ENCODE results near the gene FXYD5. TPM values are rescaled to one million over a fixed set of nuclear protein-coding genes. Genes with fewer than 3 reads are reported as not detected.

FXYD5 gene, protein sequence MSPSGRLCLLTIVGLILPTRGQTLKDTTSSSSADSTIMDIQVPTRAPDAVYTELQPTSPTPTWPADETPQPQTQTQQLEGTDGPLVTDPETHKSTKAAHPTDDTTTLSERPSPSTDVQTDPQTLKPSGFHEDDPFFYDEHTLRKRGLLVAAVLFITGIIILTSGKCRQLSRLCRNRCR
- total RNA-seq = 100 to 1,000 TPM; 272 to 275 TPM

DNA sequence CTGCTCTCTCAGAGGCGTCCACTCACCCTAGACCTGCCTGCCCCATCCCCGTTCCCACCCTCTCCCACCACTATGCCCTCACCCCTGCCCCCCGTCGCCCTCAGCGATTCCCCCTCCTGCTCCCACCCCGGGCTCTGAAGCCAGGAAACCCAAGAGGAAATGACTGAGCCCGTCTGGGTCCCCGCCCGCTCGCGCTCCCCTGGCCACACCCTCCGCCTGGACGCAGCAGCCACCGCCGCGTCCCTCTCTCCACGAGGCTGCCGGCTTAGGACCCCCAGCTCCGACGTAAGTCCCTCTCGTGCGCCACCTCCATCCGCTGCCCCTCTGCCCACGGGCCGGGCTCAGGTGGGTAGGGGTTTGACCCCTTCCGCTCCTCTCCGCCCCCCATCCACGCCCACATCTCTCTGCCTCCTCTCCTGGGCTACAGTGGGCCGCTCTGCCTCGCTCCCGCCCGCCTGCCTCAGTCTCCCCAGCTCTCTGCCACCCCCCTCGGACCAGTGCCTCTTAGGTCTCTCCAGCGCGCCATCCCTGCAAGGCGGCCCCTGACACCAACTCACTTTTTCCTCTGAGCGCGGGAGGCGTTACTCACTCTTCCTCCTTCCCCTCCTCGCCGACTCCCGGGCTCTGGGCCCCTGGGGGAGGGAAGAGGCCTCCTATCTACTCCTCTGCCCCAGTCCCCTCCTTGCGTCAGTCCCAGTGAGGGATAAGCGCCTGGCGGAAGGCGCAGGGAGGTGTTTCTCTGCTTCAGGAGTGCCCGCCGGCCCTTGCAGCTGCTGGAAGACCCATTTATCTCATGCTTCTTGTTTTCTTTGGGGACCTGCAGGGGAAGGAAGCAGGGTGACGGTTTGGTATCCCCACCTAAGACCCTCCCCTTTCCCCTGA, at the start of gene FXYD5:
Gene FXYD5, plus strand, starts transcription at position 211 of the 882 bp plus-strand sequence. CDS start 816 bp downstream, outside the sequence.
- peaks cover 41% of the 10 kb centered on the region for H3K4me1 Mint-ChIP-seq
- H3K4me3 Mint-ChIP-seq = peak within 1 kb of the TSS; percentile 97
- H3K36me3 Mint-ChIP-seq = peaks cover 44% of the 10 kb centered on the region
- DNase-seq = peak; percentile 86
- H3K27me3 Mint-ChIP-seq = no peaks in the 10 kb centered on the region
- peak within 1 kb of the TSS; percentile 99 for H3K27ac Mint-ChIP-seq
- no peaks in the 10 kb centered on the region for H3K9me3 Mint-ChIP-seq

DNA sequence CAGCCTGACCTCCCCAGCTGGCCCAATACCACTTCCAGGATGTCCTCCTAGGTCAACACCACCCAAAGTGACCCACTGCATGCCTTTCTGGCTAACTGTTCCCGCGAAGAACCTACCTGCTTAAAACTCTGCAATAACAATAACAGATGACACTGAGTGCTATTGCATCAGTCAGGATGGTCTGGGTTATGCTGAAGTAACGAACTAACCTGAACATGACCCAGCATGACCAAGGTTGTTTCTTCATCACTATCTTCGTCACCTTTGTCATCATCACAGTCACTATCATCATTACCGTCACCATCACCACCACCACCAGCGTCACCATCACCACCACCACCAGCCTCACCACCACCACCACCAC, 49.5 kb upstream of the FXYD5 start:
- Mint-ChIP-seq H3K36me3 (peaks cover 2% of the 10 kb centered on the region), H3K27me3 (no peaks in the 10 kb centered on the region), H3K27ac (no peak overlapping the region), H3K4me1 (peaks cover 5% of the 10 kb centered on the region), H3K4me3 (no peak overlapping the region), H3K9me3 (no peaks in the 10 kb centered on the region)
- no peak for DNase-seq

DNA sequence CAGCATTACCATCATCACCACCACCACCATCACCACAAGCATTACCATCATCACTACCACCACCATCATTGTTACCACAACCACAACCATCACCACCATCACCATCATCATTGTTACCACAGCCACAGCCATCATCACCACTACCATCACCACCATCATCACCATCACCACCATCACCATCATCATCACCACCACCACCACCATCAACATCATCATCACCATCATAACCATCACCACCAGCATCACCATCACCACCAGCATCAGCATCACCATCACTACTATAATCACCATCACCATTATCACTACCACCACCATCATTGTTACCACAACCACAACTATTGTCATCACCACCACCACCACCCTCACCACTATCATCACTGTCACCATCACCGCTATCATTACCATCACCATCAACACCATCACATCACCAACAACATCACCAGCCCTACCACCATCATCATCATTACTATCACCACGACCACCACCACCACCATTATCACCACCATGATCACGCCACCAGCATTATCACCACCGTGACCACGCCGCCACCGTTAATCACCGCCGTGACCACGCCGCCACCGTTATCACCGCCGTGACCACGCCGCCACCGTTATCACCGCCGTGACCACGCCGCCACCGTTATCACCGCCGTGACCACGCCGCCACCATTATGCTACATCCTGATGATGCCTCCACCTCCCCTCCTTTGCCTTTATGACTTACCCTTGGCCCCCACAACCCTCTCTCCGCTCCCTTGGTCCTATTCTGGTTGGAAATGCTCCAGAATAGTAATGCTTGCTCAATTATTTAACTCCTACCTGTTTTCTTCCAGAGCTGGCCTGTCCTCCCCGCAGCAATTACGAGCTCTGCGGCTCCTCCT, 48.9 kb upstream of the FXYD5 start:
- H3K4me1 Mint-ChIP-seq = peaks cover 5% of the 10 kb centered on the region
- no peaks in the 10 kb centered on the region for H3K9me3 Mint-ChIP-seq
- DNase-seq = no peak
- no peaks in the 10 kb centered on the region for H3K27me3 Mint-ChIP-seq
- peaks cover 2% of the 10 kb centered on the region for H3K36me3 Mint-ChIP-seq
- no peak overlapping the region for H3K27ac Mint-ChIP-seq
- H3K4me3 Mint-ChIP-seq = no peak overlapping the region

DNA sequence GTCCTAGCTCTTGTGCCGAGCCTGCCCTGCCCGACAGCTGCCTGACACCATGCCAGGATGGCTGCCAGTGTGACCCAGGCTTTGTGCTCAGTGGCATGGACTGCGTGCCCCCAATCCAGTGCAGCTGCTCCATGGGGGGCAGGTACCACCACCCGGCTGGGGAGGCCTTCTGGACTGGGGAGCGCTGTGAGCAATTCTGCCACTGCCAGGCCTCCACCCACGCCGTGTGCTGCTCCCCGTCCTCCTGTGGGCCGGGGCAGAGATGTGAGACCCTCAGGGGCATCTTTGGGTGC, 48.3 kb upstream of the FXYD5 start:
- Mint-ChIP-seq H3K4me1 (peaks cover 5% of the 10 kb centered on the region), H3K9me3 (no peaks in the 10 kb centered on the region)

DNA sequence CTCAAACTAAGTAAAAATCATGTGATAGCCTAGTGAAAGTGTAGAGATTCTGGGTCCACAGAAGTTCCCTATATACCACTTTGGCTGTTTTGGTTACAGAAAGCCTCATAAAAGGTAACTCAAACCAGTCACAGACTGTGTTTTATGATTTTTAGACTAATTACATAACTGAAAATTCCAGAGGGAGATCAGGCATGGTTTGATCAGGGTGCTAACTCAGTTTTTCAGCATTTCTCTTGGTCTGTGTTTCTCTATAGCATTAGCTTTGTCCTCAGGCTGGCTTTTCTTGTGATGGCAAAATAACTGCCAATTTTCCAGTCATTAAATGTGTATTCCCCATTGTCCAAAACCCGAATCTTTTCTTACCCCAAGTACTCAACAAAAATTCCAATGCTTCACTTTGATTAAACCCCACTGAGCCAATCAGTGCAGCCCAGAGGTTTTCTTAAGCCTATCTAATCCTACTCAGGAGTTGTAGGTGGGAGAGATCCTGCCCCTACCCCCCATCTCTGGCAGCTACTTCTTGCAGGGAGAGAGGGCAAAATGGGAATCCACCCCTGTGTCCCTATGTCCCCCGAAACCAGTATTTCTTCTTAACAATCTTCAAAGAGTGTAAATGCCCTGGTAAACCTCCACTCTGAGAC, 47.5 kb upstream of the FXYD5 start:
- no peak for DNase-seq
- Mint-ChIP-seq H3K27ac (no peak overlapping the region), H3K4me3 (no peak overlapping the region), H3K4me1 (peaks cover 5% of the 10 kb centered on the region), H3K27me3 (no peaks in the 10 kb centered on the region), H3K9me3 (no peaks in the 10 kb centered on the region), H3K36me3 (peaks cover 2% of the 10 kb centered on the region)

More for the DNA sequence above, 48.3 kb upstream of the FXYD5 start:
- no peaks in the 10 kb centered on the region for H3K27me3 Mint-ChIP-seq
- H3K4me3 Mint-ChIP-seq = no peak overlapping the region
- DNase-seq = no peak
- peak overlapping the region; percentile 43 for H3K27ac Mint-ChIP-seq
- H3K36me3 Mint-ChIP-seq = peaks cover 2% of the 10 kb centered on the region

DNA sequence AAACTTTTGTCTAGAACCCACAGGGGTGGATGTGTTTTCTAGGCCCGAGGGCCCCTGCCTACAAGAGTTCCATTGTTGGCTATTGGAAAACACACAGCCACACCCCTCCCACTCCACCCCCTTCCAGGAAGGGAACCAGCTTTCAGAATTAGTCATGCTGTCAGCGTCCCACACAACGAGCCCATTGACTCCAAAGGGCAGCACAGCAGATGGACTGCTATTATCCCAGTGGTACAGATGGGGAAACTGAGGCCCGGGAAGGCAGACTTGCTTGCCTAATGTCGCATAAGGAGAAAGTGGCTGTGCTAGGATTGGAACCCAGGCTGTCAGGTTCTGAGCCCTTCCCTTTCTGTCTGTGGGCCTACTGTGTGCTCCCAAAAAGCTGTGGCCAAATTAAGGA, 47.0 kb upstream of the FXYD5 start:
- Mint-ChIP-seq H3K36me3 (peaks cover 2% of the 10 kb centered on the region), H3K27me3 (no peaks in the 10 kb centered on the region), H3K4me1 (peaks cover 5% of the 10 kb centered on the region), H3K27ac (no peak overlapping the region), H3K4me3 (no peak overlapping the region), H3K9me3 (no peaks in the 10 kb centered on the region)
- DNase-seq = no peak

DNA sequence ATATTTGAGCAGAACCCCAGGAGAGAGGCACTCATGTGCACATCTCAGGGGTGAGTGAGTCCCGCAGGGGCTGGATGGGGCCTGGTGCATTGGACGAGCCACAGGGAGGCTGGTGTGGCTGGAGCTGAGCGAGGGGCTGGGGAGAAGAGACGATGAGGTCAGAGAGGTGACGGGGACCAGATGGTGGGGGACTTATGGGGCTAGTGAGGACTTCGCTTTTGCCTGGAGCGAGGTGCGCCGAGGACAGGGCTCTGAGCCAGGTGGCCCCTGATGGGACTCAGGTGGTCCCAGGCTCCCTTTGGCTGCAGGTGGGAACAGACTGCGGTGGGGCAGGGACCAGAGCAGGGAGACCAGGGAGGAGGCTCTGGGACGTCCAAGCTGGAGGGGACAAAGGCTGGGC, 45.8 kb upstream of the FXYD5 start:
- peaks cover 2% of the 10 kb centered on the region for H3K36me3 Mint-ChIP-seq
- no peaks in the 10 kb centered on the region for H3K27me3 Mint-ChIP-seq
- H3K9me3 Mint-ChIP-seq = no peaks in the 10 kb centered on the region

DNA sequence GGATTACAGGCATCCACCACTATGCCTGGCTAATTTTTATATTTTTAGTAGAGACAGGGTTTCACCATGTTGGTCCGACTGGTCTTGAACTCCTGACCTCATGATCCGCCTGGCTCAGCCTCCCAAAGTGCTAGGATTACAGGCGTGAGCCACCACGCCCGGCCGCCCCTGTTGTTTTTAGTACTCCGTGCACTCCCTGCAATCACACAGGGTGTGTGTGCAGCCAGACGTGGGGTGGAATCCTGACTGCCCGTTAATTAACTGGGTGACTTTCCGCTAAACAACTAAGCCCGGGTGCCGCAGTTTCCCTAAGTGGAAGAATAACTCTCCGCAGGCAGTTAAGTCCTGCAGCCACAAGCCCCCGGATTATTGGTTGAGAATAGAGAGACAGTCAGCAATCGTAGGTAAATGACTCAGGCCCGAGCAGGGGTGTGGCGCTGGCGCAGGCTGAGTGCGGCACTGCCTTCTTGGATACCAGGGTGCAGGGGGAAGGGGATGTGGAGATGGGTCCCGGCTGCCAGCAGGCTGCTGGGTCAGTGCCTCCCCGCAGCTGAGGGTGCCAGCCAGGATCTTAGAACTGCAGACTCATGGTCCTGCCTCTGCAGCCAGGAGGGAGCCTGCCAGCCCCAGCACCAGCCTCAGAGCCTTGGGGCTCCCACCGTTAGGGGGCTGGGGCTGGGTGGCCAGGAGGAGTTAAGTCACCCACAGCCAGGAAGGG, 45.0 kb upstream of the FXYD5 start:
- H3K27ac Mint-ChIP-seq = no peak overlapping the region
- no peaks in the 10 kb centered on the region for H3K27me3 Mint-ChIP-seq
- DNase-seq = no peak
- peaks cover 2% of the 10 kb centered on the region for H3K36me3 Mint-ChIP-seq
- H3K9me3 Mint-ChIP-seq = no peaks in the 10 kb centered on the region
- no peak overlapping the region for H3K4me3 Mint-ChIP-seq
- H3K4me1 Mint-ChIP-seq = peaks cover 7% of the 10 kb centered on the region

More for the DNA sequence above, 45.8 kb upstream of the FXYD5 start:
- Mint-ChIP-seq H3K27ac (no peak overlapping the region), H3K4me1 (peaks cover 5% of the 10 kb centered on the region), H3K4me3 (no peak overlapping the region)
- DNase-seq = no peak

DNA sequence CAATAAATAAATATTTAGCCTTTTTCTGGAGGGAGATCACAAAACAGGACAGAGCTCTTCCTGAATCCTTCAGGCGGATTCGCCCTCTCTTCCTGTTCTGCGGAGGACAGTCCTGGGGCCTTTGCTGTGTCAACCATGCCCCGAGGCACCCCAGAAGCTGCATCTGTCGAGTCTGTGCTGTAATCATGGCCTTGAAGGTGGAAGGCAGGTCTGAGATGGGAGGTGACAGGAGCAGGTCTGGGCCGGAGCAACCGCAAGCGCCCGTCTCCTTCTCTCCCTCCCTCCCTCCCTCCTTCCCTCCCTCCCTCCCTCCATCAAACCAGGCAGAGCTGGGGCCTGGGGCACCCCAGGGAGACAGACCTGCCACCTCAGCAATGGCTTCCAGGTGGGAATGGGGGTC, 43.6 kb upstream of the FXYD5 start:
- H3K27me3 Mint-ChIP-seq = no peaks in the 10 kb centered on the region
- peaks cover 1% of the 10 kb centered on the region for H3K36me3 Mint-ChIP-seq

DNA sequence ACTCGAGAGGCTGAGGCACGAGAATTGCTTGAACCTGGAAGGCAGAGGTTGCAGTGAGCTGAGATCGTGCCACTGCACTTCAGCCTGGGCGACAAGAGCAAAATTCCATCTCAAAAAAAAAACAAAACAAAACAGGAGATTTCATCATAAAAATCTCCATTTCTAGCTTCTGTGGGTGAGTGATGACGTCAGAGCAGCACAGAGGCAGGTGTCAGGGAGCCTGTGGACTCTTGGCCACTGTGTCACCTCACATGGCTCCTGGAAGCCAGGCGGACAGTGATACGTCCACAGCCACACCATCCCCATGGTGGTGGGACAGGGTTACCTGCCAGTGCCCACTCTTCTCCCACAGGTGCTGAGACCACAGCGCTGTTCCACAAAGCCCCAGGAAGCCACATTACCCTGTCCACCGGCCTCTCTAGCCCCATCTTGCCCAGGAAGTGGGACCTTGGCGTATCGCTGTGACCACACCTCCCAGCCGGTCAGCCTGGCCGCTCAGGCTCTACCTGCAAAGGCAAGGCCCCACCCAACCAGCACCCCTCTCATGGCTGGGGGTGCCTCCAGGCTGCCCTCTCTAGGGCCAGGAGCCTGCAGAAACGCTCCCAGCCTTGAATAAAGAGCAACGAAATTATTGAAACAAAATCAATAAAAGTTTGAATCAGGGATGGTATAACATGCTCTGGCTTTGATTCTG, 41.4 kb upstream of the FXYD5 start:
- Mint-ChIP-seq H3K36me3 (no peaks in the 10 kb centered on the region), H3K9me3 (no peaks in the 10 kb centered on the region)

More for the DNA sequence above, 43.6 kb upstream of the FXYD5 start:
- Mint-ChIP-seq H3K9me3 (no peaks in the 10 kb centered on the region), H3K4me1 (peaks cover 10% of the 10 kb centered on the region), H3K27ac (no peak overlapping the region), H3K4me3 (no peak overlapping the region)
- no peak for DNase-seq

DNA sequence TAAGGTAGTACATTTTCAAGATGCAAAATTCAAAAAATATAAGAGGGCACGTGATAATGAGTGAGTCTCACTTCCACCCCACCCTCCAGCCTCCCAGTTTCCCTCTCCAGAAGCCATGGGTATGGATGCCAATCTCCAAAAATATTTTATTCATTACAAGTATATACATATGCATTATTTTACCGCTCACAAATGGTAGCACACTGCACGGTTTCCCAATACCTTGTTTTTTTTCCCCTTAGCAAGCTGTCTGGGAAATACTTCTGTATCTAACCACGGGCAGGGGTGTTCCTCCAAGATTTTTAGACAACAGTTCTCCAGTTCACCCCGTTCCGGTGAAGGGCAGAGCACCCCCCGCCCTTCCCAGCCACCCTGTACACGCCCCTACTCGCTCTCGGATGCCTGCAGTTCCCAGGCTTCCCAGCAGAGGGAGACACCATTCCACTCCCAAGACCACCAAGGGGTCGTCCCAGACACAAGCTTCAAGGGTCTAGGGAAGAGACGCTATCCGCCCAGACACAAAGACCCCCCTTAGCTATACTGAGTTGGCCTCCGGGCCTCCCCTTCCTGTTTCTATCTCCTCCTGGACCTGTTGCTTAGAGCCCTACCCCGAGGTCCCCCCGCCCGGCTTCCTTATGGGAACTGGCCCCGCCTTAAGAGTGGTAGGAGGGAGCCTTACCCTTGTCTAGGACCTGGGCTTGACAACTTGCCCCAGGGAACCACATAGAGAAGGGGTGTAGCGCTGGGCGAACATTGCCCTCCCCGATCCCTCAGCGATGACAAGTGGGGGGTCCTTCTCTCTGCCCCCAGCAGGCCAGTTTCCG, 40.0 kb upstream of the FXYD5 start:
- Mint-ChIP-seq H3K36me3 (no peaks in the 10 kb centered on the region), H3K9me3 (no peaks in the 10 kb centered on the region), H3K4me3 (no peak overlapping the region), H3K4me1 (peaks cover 5% of the 10 kb centered on the region), H3K27ac (peak overlapping the region; percentile 42), H3K27me3 (no peaks in the 10 kb centered on the region)
- DNase-seq = peak; percentile 70

More for the DNA sequence above, 41.4 kb upstream of the FXYD5 start:
- no peak overlapping the region for H3K4me3 Mint-ChIP-seq
- H3K4me1 Mint-ChIP-seq = peaks cover 5% of the 10 kb centered on the region
- no peak for DNase-seq
- H3K27ac Mint-ChIP-seq = no peak overlapping the region
- H3K27me3 Mint-ChIP-seq = no peaks in the 10 kb centered on the region

DNA sequence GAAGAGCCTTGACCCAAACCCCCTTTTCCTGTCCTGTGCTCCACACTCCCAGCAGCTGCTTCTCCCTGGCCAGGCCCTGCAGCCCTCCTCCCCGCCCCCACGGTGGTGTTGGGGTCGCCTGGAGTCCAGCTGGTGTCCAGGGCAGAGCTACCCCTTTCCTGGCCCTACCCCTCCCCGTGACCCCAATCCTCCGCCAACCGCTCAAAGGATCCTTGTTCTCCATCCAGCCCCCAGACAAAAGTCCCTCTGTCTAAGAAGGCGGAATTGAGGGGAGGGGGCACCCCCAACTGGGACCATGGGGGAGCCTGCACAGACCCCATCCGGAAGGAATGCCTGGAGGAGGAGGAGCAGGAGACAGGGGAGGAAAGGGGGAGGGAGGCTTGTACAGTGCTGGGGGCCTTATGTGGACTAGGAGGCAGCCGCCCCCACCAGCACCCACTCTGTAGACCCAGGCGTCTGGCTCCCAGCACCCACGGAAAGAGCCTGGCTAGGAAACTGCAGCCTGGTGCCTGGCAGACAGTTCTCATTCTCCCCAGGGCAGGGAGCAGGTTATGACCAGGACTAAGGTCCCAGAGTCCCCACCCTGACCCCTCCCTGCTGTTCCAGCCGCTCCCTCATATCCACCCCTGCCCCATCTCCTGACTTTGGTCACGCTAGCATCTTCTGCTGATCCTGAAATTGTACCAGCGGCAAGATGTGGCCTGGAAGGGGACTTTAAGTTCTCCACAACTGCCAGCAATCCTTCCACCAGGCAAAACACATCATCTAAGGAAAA, 39.2 kb upstream of the FXYD5 start, which contains the start of gene FXYD3:
Gene FXYD3, plus strand, starts transcription at position 647 of the 775 bp plus-strand sequence. CDS start 3,554 bp downstream, outside the sequence.
- Mint-ChIP-seq H3K36me3 (no peaks in the 10 kb centered on the region), H3K9me3 (no peaks in the 10 kb centered on the region), H3K27me3 (no peaks in the 10 kb centered on the region), H3K27ac (no peak within 1 kb of the TSS), H3K4me3 (no peak within 1 kb of the TSS), H3K4me1 (peaks cover 5% of the 10 kb centered on the region)
- no peak for DNase-seq

Measured in activated naive CD8-positive, alpha-beta T cell treated with anti-CD3 and anti-CD28 coated beads for 36 hours (primary cell).